Neural crest cell (in vitro differentiated cells): ENCODE results near the gene LPGAT1. TPM values are rescaled to one million over a fixed set of nuclear protein-coding genes. Genes with fewer than 3 reads are reported as not detected.

Experiments
- DNase-seq: peaks from one replicate; pipeline ENCODE4 v3.0.0; 2021; ENCODE audit warnings: low read depth, mixed read lengths, low spot score
- H3K27ac Mint-ChIP-seq: one replicate; pipeline ENCODE4 v1.8.0; 2021; ENCODE audit warnings: mild to moderate bottlenecking, mixed read lengths; ENCODE audit not compliant: unreplicated experiment
- H3K27me3 Mint-ChIP-seq: 2 replicates; pipeline ENCODE4 v1.8.0; 2021; ENCODE audit warnings: low read depth, mild to moderate bottlenecking, mixed read lengths
- H3K36me3 Mint-ChIP-seq: 2 replicates; pipeline ENCODE4 v1.8.0; 2021; ENCODE audit warnings: low read depth, mild to moderate bottlenecking, mixed read lengths
- H3K4me1 Mint-ChIP-seq: 2 replicates; pipeline ENCODE4 v1.8.0; 2021; ENCODE audit warnings: mixed read lengths
- H3K4me3 Mint-ChIP-seq: one replicate; pipeline ENCODE4 v1.8.0; 2021; ENCODE audit warnings: mild to moderate bottlenecking, mixed read lengths
- H3K9me3 Mint-ChIP-seq: 2 replicates; pipeline ENCODE4 v1.8.0; 2021; ENCODE audit warnings: mixed read lengths
- total RNA-seq: library from RNA; stranded (reverse); gene quantifications from 2 replicates; pipeline ENCODE4 v1.2.1, GENCODE V29; 2021
- TF ChIP-seq, protein P1 (sequence below): fragments of 200-600 bp; sonication (generic); conservative IDR thresholded peaks from 2 replicates; pipeline ENCODE4 v1.5.0; 2021; ENCODE audit warnings: antibody characterized with exemption, mild to moderate bottlenecking

Gene LPGAT1
- total RNA-seq, 1 donor from 2014 or later = 30.3 TPM

DNA sequence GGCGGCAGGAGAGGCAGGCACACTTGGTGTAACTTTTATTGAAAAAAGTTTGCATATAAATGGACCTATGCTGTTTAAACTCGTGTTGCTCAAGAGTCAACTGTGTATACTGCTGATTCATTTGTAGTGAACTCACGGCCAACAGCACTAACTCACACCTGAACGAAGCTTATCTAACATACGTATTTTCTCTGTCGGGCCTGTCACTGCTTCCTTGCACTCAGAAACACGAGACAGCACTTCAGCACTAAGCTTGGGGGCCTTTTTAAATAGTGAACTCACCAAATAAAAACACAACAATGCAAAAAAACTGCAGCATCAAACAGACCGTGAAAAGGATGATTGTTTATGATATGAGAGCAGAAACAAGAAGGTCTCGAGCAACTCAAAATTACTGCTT is 96.2 kb downstream of the LPGAT1 start:
- no peak for DNase-seq
- Mint-ChIP-seq H3K9me3 (no peaks in the 10 kb centered on the region), H3K36me3 (no peaks in the 10 kb centered on the region), H3K27me3 (peaks cover 2% of the 10 kb centered on the region), H3K4me1 (peaks cover 33% of the 10 kb centered on the region), H3K27ac (no peak overlapping the region), H3K4me3 (no peak overlapping the region)
- TF ChIP-seq, protein P1, sequence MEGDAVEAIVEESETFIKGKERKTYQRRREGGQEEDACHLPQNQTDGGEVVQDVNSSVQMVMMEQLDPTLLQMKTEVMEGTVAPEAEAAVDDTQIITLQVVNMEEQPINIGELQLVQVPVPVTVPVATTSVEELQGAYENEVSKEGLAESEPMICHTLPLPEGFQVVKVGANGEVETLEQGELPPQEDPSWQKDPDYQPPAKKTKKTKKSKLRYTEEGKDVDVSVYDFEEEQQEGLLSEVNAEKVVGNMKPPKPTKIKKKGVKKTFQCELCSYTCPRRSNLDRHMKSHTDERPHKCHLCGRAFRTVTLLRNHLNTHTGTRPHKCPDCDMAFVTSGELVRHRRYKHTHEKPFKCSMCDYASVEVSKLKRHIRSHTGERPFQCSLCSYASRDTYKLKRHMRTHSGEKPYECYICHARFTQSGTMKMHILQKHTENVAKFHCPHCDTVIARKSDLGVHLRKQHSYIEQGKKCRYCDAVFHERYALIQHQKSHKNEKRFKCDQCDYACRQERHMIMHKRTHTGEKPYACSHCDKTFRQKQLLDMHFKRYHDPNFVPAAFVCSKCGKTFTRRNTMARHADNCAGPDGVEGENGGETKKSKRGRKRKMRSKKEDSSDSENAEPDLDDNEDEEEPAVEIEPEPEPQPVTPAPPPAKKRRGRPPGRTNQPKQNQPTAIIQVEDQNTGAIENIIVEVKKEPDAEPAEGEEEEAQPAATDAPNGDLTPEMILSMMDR = no peak

- TF ChIP-seq, protein P1 = no peak
- H3K4me1 Mint-ChIP-seq = peaks cover 28% of the 10 kb centered on the region
- no peak overlapping the region for H3K27ac Mint-ChIP-seq
- no peak overlapping the region for H3K4me3 Mint-ChIP-seq
- no peaks in the 10 kb centered on the region for H3K36me3 Mint-ChIP-seq
- peaks cover 8% of the 10 kb centered on the region for H3K27me3 Mint-ChIP-seq
- no peak for DNase-seq
- no peaks in the 10 kb centered on the region for H3K9me3 Mint-ChIP-seq
These were observed 98.1 kb downstream of the LPGAT1 start for GRCh38 chr1:211732293-211732980.

GRCh38 chr1:211731456-211732292 is 98.9 kb downstream of the LPGAT1 start:
- no peaks in the 10 kb centered on the region for H3K9me3 Mint-ChIP-seq
- H3K4me3 Mint-ChIP-seq = no peak overlapping the region

DNA sequence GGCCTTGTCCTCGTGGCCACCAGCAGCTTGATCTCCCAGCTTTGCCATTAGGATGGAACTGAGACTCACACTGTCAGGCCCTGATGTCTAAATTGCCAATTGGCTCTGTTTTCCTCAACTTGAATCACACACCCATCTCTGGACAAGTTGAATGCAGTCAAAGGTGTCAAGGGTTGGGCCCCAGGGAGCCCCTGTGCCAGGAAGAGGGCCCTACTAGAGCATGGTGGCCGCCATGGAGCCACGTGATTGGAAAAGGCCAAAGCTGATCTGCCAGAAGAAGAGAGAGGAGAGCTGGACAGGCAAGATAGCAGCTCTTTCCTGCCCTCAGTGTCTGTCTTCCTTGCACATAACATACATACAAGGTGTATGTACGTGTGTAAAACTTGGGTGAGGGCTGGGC is 100.2 kb downstream of the LPGAT1 start:
- Mint-ChIP-seq H3K36me3 (no peaks in the 10 kb centered on the region), H3K9me3 (no peaks in the 10 kb centered on the region), H3K27me3 (peaks cover 12% of the 10 kb centered on the region), H3K27ac (no peak overlapping the region), H3K4me1 (peaks cover 25% of the 10 kb centered on the region), H3K4me3 (no peak overlapping the region)
- no peak for DNase-seq
- TF ChIP-seq, protein P1 = no peak

More at GRCh38 chr1:211731456-211732292, 98.9 kb downstream of the LPGAT1 start:
- Mint-ChIP-seq H3K4me1 (peaks cover 33% of the 10 kb centered on the region), H3K36me3 (no peaks in the 10 kb centered on the region), H3K27me3 (peaks cover 10% of the 10 kb centered on the region), H3K27ac (no peak overlapping the region)
- no peak for DNase-seq
- TF ChIP-seq, protein P1 = no peak

- H3K27me3 Mint-ChIP-seq = peaks cover 12% of the 10 kb centered on the region
These were observed 101.3 kb downstream of the LPGAT1 start for GRCh38 chr1:211729238-211729637.

More at GRCh38 chr1:211729238-211729637, 101.3 kb downstream of the LPGAT1 start:
- H3K4me1 Mint-ChIP-seq = peaks cover 14% of the 10 kb centered on the region
- TF ChIP-seq, protein P1 = no peak
- no peak overlapping the region for H3K27ac Mint-ChIP-seq
- no peaks in the 10 kb centered on the region for H3K9me3 Mint-ChIP-seq
- no peak overlapping the region for H3K4me3 Mint-ChIP-seq
- H3K36me3 Mint-ChIP-seq = no peaks in the 10 kb centered on the region
- no peak for DNase-seq
